PFSK-1 (cell line): ENCODE data around the gene TAF1C.

Source experiments
- FOXP2 ChIP-seq: optimal IDR thresholded peaks from 2 replicates; pipeline ENCODE3; 2011; ENCODE audit warnings: borderline replicate concordance, control low read depth, inconsistent platforms; ENCODE audit not compliant: insufficient read depth; ENCODE audit errors: extremely low read length, extremely low read depth
- POLR2AphosphoS5 ChIP-seq: IDR thresholded peaks from 2 replicates; pipeline ENCODE4 v1.6.1; 2012; ENCODE audit warnings: low read depth, mild to moderate bottlenecking, control low read depth, low read length, moderate library complexity
- REST ChIP-seq, 2 experiments: IDR thresholded peaks; 2 replicates each; pipeline versions ENCODE4 v1.6.1 to v1.8.0; 2011 to 2012; ENCODE audit warnings: low read depth in 2 of 2, low read length in 2 of 2, control low read depth in 1 of 2, inconsistent platforms in 1 of 2, mild to moderate bottlenecking in 1 of 2, moderate library complexity in 1 of 2; ENCODE audit not compliant: insufficient read depth in 1 of 2
- SIN3A ChIP-seq: IDR thresholded peaks from 2 replicates; pipeline ENCODE4 v1.6.1; 2012; ENCODE audit warnings: mild to moderate bottlenecking, low read length, moderate library complexity, borderline replicate concordance; ENCODE audit not compliant: insufficient read depth
- TAF1 ChIP-seq: IDR thresholded peaks from 2 replicates; pipeline ENCODE4 v1.6.1; 2012; ENCODE audit warnings: low read length, control low read depth, borderline replicate concordance; ENCODE audit not compliant: insufficient read depth

TAF1C gene

DNA sequence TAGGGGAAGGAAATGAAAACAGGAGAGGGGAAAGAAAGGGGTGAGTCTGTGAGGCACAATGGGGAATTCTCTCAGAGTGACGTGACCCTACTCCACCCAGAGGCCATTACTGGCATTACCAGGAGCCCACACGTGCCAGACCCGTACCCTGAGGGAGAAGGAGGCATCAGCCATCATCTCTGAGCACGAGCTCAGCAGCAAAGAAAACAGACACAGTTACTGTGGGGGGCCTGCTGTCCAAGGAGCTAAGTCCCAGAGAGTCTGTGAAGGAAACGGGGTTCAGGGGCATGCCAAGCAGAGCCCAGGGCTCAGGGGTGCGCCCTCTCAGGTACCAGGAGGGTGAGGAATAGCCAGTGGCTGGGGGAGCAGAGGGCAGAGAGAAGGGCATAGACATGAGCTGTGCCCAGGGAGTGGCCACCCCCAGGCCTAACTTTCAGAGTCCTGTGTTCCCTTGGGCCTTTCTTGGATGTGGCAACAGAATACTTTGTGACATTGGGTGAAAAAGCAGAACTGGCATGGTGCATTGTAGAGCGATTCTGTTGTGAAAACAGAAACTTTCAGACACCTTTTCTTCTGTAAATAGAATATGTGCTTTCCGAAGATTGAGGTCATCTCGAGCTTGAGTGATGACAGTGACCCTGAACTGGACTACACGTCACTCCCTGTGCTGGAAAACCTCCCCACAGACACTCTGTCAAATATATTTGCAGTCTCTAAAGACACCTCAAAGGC lies 11.3 kb downstream of the TAF1C start:
- TF ChIP-seq FOXP2 = no peak
- TF ChIP-seq SIN3A = no peak
- TF ChIP-seq REST (IDR thresholded peaks at IDR 0.05; ENCODE audit: insufficient read depth in 1 of 2, low read depth in 2 of 2, low read length in 2 of 2) = no peak
- TF ChIP-seq POLR2AphosphoS5 = no peak
- no peak for TF ChIP-seq TAF1

GRCh38 chr16:84174396-84174795 lies 12.5 kb downstream of the TAF1C start:
- no peak for TF ChIP-seq FOXP2
- TF ChIP-seq REST (IDR thresholded peaks at IDR 0.05; ENCODE audit: insufficient read depth in 1 of 2, low read depth in 2 of 2, low read length in 2 of 2) = no peak
- TF ChIP-seq POLR2AphosphoS5 = no peak
- no peak for TF ChIP-seq SIN3A
- TF ChIP-seq TAF1 = no peak

DNA sequence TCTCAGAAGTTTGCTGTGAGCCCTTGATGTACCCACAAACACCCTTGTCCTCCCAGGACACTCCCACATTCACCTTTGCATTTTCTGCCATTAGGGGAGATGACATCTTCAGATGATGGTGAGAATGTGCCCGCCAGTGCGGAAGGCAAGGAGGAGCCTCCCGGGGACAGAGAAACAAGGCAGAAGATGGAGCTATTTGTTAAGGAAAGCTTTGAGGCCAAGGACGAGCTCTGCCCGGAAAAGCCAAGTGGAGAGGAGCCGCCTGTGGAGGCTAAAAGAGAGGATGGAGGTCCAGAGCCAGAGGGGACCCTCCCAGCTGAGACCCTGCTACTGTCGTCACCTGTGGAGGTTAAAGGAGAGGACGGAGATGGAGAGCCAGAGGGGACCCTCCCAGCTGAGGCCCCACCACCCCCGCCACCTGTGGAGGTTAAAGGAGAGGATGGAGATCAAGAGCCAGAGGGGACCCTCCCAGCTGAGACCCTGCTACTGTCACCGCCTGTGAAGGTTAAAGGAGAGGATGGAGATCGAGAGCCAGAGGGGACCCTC lies 17.0 kb downstream of the TAF1C start:
- no peak for TF ChIP-seq TAF1
- TF ChIP-seq FOXP2 = no peak
- no peak for TF ChIP-seq REST (IDR thresholded peaks at IDR 0.05; ENCODE audit: insufficient read depth in 1 of 2, low read depth in 2 of 2, low read length in 2 of 2)
- no peak for TF ChIP-seq SIN3A

GRCh38 chr16:84166796-84167695 lies 19.8 kb downstream of the TAF1C start:
- TF ChIP-seq SIN3A = no peak
- TF ChIP-seq FOXP2 = no peak
- no peak for TF ChIP-seq REST (IDR thresholded peaks at IDR 0.05; ENCODE audit: insufficient read depth in 1 of 2, low read depth in 2 of 2, low read length in 2 of 2)
- TF ChIP-seq POLR2AphosphoS5 = no peak
- no peak for TF ChIP-seq TAF1
